NOMO-1 treated with dmso at 0.1 percent for 144 hours (cell line): ENCODE measurements around the gene MAP2K2.

Source experiments
- DNase-seq: peaks from one replicate; lab custom pipeline; 2025; ENCODE audit not compliant: unreplicated experiment; lab: John Stamatoyannopoulos, UW

Gene MAP2K2

DNA sequence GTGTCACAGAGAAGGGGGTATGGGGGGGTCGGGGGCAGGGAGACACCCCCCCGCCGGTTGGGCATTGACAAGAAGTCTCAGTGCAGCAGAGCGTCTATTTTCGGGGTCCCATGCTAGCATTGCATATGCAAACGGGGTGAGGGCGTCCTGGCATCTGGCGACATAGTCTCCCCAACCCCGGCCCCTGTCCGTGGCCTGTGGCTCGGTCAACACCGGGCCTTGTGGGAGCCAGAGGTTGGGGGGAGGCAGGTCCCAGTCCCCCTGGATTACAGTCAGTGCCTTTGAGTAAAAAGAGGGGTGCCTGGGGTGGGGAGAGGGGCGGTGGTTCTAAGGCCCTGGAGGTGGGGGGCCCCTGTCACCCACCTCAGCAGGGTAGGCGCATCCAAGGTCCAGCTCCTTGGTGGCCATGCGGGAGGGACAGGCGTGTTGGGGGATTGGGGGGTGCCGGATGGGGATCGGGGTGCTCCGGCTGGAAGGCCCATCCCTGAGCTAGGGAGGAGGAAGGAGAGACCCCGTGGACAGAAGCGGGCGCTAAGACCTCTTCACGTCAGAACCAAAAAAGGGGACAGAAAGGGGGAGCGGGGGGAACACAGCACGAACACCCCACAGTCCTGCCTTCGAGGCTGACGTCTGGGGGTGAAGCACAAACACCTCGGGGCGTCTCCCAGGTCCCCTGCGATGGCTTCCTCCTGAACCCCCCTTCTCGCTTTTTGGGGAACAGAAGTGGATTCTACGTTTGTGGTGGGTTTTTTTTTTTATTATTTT lies 78.1 kb downstream of the MAP2K2 start:
- DNase-seq, result no peak

DNA sequence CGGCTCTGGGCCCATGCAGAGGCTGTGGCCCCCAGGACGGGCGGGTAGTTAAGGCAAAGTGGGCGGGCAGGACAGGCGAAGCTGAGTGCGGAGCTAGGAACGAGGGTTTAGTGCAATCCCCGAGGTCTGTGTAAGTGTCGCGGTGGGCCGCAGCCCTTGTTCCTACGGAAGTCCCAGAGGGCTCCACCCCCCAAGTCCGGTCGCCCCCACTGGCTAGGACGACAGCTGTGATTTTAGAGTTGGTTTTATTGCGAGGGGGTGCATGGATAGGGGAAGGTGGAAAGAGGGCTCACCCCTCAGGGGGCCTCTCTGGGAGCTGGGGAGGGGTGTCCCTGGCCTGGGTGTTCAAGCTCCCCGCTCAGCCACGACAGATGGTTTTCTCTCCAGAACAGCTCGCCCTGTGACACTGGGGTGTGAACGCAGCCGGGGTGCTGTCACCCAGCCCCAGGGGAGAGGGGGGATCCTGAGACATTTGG lies 78.9 kb downstream of the MAP2K2 start:
- DNase-seq, result no peak

DNA sequence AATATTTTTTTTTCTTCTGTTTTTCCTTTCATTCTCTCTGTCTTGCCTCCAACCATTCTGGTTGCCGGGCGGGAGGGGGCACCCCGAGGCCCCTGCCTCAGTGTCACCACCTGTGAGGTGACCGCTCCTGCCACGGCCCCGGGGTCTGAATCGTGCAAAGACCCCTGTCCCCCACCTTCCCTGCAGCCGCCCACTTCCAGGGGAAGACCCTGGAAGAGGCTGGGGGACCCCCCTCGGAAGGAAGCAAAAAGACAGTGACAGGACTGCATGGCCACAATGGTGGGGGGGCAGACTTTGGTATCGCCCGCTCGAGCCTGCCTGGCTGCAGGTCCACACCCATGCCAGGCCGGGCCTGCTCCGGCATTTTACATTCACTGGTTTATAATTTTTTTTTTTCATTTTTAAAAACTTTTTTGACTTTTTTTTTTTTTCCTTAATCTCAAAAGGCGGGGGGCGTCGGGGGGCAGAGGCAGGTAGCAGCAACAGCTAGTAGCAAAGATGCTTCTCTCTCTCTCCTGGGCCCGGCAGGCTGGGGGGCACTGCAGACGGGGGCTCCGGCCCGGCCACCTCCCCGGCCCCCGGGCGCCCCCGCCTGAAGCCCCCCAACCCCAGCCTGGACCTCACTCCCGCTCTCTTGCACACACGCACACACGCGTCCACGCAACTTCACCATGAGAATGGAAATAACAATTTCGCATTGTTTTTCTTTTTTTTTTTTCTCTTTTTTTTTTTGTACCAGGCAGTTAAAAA lies 79.8 kb downstream of the MAP2K2 start:
- DNase-seq, result no peak

DNA sequence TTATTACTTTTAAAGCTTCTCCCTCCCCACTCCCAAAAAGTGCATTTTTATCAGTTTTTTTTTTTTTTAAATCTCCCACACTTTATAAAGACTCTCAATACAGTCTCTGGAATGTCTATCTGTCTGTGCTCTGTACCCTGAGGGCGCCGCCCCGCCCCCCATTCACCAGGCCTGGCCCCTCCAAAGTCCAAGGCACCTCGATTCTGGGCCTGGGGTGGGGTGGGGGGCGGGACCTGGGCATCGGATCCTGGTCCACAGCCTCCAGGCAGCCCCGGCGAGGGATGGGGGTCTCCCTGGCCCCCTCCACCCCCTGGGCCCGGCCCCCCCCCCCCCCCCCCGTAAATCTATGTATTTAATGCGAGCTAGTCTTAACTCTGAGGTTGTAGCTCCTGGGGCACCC lies 80.5 kb downstream of the MAP2K2 start:
- DNase-seq, result no peak

DNA sequence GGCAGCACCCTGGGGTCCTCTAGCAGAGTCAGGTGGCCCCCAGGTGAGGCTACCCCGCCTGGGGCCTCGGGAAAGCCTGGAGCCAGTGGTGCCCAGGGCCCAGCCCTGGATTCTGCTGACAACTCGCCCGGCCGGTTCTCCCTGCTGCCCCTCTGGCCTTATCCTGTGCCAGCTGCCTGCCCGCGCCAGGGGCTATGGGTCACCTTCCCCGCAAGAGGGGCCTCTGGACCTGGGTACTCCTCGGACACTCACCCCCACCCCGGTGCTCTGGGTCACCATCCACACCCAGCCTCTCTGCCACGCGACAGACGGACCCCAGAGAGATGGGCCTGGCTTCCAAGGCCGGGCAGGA lies 81.2 kb downstream of the MAP2K2 start:
- no peak for DNase-seq

DNA sequence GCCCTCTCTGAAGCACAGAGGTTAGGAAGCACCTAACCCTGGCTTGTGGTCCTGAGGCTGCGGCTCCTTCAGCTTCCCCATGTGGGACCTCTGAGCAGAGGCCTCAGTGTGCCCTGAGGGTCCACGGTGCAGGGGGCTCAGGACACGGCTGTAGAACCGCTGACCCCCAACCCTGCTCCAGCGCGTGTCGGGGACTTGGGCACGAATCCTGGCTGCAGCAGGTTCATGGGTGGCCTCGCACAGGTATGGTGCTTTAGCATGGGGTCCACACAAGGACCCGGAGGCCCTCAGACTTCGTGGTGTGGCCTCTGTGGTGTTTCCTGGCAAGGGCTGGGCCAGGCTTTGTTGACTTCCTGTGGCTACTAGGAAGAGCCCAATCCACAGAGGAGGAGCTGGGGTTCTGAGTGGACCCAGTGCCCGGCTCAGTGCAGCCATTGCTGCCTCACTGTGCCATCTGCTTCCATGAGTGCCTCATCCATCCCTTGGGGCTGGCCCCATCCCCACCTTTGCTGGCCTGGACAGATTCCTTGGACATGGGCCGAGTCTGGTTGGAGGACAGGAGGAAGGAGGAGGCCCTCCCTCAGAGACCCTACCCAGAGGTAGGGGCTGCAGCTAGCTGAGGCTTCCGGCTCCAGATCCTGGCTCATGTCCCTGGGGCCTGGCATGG lies 81.7 kb downstream of the MAP2K2 start:
- no peak for DNase-seq
